Brain microvascular endothelial cell (primary cell): ENCODE results near the gene RAPGEF1.
A peak's percentile ranks its signal among the peaks of the same experiment; 100 is the strongest.
"Not testable (repeated sequence)": the region's sequence is repeated elsewhere in the genome, so short reads cannot be mapped to it uniquely, and the experiment has no call there.

Source experiments
- DNase-seq: peaks from one replicate; pipeline ENCODE4 v3.0.0-alpha.2; 2020
- H3K27ac ChIP-seq: fragments of 250-450 bp; sonication (Bioruptor Pico); 2 replicates; pipeline ENCODE4 v1.5.1; 2020; ENCODE audit warnings: mild to moderate bottlenecking, moderate library complexity
- H3K27me3 ChIP-seq: fragments of 250-450 bp; sonication (Bioruptor Pico); replicated peaks from 2 replicates; pipeline ENCODE4 v1.5.1; 2020; ENCODE audit warnings: mild to moderate bottlenecking
- H3K36me3 ChIP-seq: fragments of 250-450 bp; sonication (Bioruptor Pico); replicated peaks from 2 replicates; pipeline ENCODE4 v1.5.1; 2020; ENCODE audit warnings: mild to moderate bottlenecking
- H3K4me3 ChIP-seq: 2 replicates; pipeline ENCODE4 v1.5.1; 2011; ENCODE audit warnings: low read depth, mild to moderate bottlenecking, control low read depth, low read length, moderate library complexity
- in situ Hi-C: cut with HindIII; loops from 2 replicates; pipeline ENCODE4 v1.10.0; 2017; ENCODE audit warnings: low sequenced_read_pairs, low pct_ligation_motif_present
- TF ChIP-seq, protein P1 (sequence below): IDR thresholded peaks from 2 replicates; pipeline ENCODE4 v1.5.1; 2011; ENCODE audit warnings: low read depth, mild to moderate bottlenecking, moderate library complexity, low read length, control low read depth, inconsistent platforms; ENCODE audit errors: missing control alignments

Gene RAPGEF1

DNA sequence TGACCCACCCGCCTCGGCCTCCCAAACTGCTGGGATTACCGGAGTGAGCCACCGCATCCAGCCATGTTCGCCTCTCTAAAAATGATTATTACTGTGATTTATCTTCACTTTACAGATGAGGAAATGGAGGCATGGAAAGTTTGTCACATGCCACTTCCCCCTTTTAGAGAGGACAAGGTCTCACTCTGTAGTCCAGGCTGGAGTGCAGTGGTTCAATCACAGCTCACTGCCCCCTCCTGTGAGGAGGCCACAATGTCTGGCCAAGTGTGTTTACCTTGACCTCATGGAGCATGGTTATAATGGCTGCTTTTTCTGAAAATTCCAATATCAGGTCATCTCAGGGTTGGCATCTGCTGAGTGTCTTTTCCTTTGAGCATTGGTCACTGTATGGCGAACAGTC lies 187.8 kb downstream of the RAPGEF1 start:
- Histone ChIP-seq H3K27me3 (peaks cover 21% of the 10 kb centered on the region), H3K4me3 (no peak overlapping the region), H3K27ac (no peak overlapping the region), H3K36me3 (no peaks in the 10 kb centered on the region)
- no peak for DNase-seq
- in situ Hi-C loops: no loop called here
- TF ChIP-seq, protein P1, sequence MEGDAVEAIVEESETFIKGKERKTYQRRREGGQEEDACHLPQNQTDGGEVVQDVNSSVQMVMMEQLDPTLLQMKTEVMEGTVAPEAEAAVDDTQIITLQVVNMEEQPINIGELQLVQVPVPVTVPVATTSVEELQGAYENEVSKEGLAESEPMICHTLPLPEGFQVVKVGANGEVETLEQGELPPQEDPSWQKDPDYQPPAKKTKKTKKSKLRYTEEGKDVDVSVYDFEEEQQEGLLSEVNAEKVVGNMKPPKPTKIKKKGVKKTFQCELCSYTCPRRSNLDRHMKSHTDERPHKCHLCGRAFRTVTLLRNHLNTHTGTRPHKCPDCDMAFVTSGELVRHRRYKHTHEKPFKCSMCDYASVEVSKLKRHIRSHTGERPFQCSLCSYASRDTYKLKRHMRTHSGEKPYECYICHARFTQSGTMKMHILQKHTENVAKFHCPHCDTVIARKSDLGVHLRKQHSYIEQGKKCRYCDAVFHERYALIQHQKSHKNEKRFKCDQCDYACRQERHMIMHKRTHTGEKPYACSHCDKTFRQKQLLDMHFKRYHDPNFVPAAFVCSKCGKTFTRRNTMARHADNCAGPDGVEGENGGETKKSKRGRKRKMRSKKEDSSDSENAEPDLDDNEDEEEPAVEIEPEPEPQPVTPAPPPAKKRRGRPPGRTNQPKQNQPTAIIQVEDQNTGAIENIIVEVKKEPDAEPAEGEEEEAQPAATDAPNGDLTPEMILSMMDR: no peak

DNA sequence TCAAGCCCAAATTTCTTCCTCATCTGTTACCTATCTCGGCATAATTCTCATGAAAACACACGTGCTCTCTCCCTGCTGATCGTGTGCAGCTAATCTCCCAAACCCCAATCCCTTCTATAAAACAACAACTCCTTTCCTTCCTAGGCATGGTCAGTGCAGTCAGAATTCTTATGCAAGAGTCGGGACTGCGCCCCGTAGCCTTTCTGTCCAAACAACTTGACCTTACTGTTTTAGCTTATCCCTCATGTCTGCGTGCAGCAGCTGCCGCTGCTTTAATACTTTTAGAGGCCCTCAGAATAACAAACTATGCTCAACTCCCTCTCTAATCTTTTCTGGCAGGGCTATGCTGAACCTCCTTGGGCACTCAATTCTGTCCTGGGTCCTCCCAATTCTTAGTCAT lies 189.4 kb downstream of the RAPGEF1 start:
- in situ Hi-C loops, H3K4me3 ChIP-seq, H3K36me3 ChIP-seq, H3K27ac ChIP-seq, DNase-seq: not testable (repeated sequence)
- peaks cover 29% of the 10 kb centered on the region for H3K27me3 ChIP-seq

DNA sequence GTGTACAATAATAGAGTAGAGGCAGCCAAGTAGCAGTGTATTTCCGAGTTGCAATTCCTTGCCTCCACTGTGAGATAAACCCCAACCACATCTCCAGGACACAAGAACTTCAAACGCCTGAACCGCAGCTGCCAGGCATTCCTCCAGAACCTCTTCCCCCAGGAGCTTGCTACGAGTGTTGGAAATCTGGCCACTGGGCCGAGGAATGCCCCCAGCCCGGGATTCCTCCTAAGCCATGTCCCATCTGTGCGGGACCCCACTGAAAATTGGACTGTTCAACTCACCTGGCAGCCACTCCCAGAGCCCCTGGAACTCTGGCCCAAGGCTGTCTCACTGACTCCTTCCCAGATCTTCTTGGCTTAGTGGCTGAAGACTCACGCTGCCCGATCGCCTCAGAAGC lies 190.7 kb downstream of the RAPGEF1 start:
- DNase-seq, H3K4me3 ChIP-seq, H3K36me3 ChIP-seq, in situ Hi-C loops, H3K27ac ChIP-seq: not testable (repeated sequence)
- H3K27me3 ChIP-seq: peaks cover 28% of the 10 kb centered on the region

DNA sequence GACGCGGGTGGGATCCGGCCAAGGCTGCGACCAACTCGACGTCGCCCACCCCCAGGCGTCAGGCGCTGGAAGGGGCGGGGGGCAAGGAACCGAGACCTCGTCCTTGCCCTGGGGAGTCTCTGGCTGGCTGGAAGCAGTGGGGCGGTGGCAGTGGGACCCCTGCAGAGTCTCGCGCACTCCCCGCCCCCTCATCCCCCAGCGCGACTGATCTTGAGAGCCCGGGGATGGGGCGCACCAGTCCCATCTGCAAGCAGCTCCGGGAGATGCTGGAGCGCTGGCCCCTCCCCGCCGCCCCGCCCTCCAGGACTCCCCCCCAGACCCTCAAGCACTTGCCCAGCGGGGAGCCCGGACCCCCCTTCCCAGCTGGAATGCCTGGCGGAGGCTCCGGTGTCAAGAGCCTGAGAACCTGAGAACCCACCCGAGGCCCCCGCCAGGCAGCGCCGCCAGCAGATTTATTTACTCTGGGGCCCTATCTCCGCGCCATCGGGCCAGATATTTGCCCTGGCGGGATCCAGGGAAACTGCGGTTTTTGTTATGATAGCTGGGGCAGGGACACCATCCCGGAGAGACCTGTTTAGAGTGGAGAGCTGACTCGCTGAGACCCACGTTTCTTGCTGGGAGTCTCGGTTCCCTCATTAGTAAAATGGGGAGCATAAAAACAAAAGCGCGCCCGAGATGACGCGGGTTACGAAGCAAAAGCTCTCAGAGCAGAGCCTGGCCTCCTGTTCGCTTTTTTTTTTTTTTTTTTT lies 193.4 kb downstream of the RAPGEF1 start:
- Histone ChIP-seq H3K36me3 (no peaks in the 10 kb centered on the region), H3K4me3 (peak overlapping the region; percentile 15), H3K27ac (no peak overlapping the region), H3K27me3 (peaks cover 27% of the 10 kb centered on the region)
- TF ChIP-seq, protein P1: peak; percentile 38
- DNase-seq: no peak
- in situ Hi-C loops: no loop called here

DNA sequence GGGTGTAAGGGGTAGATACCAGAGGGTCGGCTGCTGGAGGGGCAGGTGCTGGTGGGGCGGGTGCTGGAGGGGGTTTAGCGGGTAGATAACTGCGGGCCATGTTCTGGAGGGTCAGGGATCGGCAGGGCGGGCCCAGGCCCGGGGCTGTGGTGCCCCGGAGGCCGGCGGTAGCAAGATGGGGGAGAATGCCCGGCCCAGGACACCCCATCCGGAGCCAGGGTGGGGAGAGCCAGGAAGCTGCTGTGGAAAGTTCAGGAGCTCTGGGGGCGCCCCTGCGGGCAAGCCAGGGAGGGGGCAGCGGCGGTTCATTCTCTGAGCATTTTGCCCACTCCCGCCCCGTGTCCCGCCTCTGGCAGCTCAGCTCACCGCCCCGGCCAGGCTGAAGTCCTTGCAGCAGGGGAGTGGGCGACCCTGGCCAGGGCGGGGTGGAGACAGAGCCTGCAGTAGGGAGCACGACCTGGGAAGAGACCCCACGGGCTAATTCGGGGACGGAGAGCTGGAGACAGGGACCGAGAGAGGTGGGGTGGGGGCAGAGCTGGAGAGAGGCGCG lies 194.0 kb downstream of the RAPGEF1 start:
- in situ Hi-C loops: no loop called here
- Histone ChIP-seq H3K36me3 (no peaks in the 10 kb centered on the region), H3K4me3 (no peak overlapping the region), H3K27ac (no peak overlapping the region), H3K27me3 (peaks cover 27% of the 10 kb centered on the region)
- TF ChIP-seq, protein P1: no peak
- DNase-seq: no peak

DNA sequence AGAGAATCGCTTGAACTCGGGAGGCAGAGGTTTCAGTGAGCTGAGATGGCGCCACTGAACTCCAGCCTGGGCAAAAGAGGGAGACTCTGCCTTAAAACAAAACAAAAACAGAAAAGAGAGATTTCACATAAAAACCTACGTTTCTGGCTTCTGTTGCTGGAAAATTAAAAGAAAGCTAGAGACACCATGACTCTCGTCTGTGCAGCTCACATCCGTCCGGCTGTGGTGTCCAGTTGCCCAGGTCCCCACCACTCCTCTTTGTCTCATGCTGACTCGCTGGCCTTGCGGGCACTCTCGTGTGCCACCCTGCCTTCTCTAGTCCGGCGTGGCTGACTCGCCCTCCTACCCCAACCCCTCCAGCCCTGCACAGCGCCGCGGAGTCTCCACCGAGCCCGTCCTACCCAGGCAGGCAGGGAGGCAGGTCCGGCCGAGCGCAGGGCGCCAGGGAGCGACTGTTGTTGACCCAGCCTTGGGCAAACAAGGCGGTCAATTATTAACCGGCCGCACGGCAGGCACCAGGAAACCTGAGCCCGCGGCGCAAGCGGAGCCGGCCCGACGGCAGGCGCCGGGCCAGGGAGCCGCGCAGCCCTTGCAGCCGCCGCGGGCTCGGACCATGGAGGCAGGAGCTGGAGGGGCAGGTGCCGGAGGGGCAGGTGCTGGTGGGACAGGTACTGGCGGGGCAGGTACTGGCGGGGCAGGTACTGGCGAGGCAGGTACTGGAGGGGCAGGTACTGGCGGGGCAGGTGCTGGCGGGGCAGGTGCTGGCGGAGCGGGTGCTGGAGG lies 194.7 kb downstream of the RAPGEF1 start, which contains the start of gene PRRT1B:
Gene PRRT1B, plus strand, starts transcription at position 521 of the 783 bp plus-strand sequence. Its CDS starts 93 bp downstream, at position 614.
- TF ChIP-seq, protein P1: no peak
- no peak within 1 kb of the TSS for H3K4me3 ChIP-seq
- in situ Hi-C loops: no loop called here
- no peaks in the 10 kb centered on the region for H3K36me3 ChIP-seq
- H3K27me3 ChIP-seq: peaks cover 27% of the 10 kb centered on the region
- H3K27ac ChIP-seq: no peak within 1 kb of the TSS
- no peak for DNase-seq
